Right atrium auricular region (tissue), 2 donors: ENCODE data around the gene RNF175. TPM values are rescaled to one million over a fixed set of nuclear protein-coding genes. Genes with fewer than 3 reads are reported as not detected.
A peak's percentile ranks its signal among the peaks of the same experiment; 100 is the strongest.

Experiments used
- DNase-seq: peaks from one replicate; pipeline ENCODE4 v3.0.0-alpha.2; 2019; ENCODE audit warnings: low spot score
- H3K27ac ChIP-seq, 2 donors: fragments of 200-600 bp; sonication (generic); 1 replicate in 1 of 2; 2 replicates in 1 of 2; pipeline ENCODE4 v1.5.1; 2016 to 2019
- H3K27me3 ChIP-seq, 2 donors: fragments of 200-600 bp; sonication (generic); one replicate each; pipeline versions ENCODE4 v1.5.1 to v1.6.0; 2017 to 2019
- H3K36me3 ChIP-seq: fragments of 200-600 bp; sonication (generic); one replicate; pipeline ENCODE4 v1.5.1; 2016
- H3K4me1 ChIP-seq, 2 donors: fragments of 200-600 bp; sonication (generic); one replicate each; pipeline versions ENCODE4 v1.5.1 to v1.6.0; 2017 to 2019
- H3K4me3 ChIP-seq, 2 donors: fragments of 200-600 bp; sonication (generic); 1 replicate in 1 of 2; 2 replicates in 1 of 2; pipeline ENCODE4 v1.5.1; 2017 to 2019; ENCODE audit warnings: mild to moderate bottlenecking in 1 of 2, moderate library complexity in 1 of 2
- H3K9me3 ChIP-seq, 2 donors: fragments of 200-600 bp; sonication (generic); one replicate each; pipeline ENCODE4 v1.5.1; 2019
- total RNA-seq, 2 donors: library from RNA; depleted of rRNA; stranded (reverse); fragments of >200 nt; gene quantifications; one replicate each; pipeline ENCODE4 v1.1.0, GENCODE V29; 2016
- TF ChIP-seq, protein P1 (sequence below), 2 donors: fragments of 200-600 bp; sonication (generic); IDR thresholded peaks; one replicate each; pipeline ENCODE4 v1.5.1; 2019; ENCODE audit warnings: antibody characterized with exemption in 2 of 2

The RNF175 gene
- 10 to 100 TPM in 1 of 2 donors, 1 to 10 TPM in 1; 5.3 to 10.2 TPM for total RNA-seq

DNA sequence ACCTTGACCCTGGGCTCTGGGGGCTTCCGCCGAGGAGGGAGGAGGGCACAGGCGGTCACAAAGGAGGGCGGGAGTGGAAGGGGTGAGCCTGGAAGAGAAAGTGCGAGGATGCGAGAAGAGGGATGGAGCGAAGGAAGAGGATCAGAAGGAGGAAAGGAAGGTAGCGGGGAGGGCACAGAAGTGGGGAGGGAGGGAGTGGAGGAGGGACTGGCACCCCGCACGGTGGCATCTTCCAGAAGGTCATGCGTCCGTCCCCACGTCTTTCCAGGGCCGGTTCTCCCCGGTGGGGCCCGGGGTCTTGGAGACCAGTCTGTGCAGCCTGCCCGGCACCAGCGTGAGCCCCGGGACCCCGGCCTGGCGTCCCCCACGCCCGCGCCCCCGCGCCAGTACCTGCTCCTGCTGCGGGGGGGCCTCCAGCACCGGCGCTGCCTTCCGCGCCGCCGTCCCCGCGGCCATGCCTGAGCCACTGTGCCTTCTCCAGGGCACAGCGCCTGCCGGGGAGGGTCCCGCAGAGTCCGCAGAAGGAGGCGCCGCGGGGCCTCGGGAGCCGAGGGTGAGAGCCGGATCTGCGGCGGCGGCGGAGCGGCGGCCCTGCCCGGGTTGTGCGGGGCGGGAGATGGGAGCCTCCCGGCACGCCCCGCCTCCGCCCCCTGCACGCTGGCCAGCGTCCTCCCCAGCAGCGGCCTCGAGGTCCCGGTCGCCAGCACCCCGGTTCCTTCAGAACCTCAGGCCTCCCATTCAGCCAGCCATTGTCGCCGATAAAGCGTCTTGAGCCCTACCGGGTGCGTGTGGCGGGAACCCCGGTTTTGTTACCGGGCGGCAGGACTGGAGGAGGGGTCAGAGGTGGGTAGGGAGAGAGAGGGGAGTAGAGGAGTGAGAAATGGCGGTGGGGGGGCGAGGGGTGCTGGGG is at the start of gene RNF175:
TSS of gene RNF175 (minus strand) at position 618 of the 910 bp plus-strand sequence. CDS start at position 456, 162 bp downstream.
- Histone ChIP-seq H3K9me3 (no peaks in the 10 kb centered on the region), H3K27ac (peak within 1 kb of the TSS in 1 of 2 donors; percentile 15), H3K4me3 (peak within 1 kb of the TSS; percentile 62 to 67), H3K36me3 (no peaks in the 10 kb centered on the region), H3K4me1 (no peaks in the 10 kb centered on the region), H3K27me3 (no peaks in the 10 kb centered on the region)
- no peak for DNase-seq
- TF ChIP-seq, protein P1, sequence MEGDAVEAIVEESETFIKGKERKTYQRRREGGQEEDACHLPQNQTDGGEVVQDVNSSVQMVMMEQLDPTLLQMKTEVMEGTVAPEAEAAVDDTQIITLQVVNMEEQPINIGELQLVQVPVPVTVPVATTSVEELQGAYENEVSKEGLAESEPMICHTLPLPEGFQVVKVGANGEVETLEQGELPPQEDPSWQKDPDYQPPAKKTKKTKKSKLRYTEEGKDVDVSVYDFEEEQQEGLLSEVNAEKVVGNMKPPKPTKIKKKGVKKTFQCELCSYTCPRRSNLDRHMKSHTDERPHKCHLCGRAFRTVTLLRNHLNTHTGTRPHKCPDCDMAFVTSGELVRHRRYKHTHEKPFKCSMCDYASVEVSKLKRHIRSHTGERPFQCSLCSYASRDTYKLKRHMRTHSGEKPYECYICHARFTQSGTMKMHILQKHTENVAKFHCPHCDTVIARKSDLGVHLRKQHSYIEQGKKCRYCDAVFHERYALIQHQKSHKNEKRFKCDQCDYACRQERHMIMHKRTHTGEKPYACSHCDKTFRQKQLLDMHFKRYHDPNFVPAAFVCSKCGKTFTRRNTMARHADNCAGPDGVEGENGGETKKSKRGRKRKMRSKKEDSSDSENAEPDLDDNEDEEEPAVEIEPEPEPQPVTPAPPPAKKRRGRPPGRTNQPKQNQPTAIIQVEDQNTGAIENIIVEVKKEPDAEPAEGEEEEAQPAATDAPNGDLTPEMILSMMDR (IDR thresholded peaks at IDR 0.05), result no peak

DNA sequence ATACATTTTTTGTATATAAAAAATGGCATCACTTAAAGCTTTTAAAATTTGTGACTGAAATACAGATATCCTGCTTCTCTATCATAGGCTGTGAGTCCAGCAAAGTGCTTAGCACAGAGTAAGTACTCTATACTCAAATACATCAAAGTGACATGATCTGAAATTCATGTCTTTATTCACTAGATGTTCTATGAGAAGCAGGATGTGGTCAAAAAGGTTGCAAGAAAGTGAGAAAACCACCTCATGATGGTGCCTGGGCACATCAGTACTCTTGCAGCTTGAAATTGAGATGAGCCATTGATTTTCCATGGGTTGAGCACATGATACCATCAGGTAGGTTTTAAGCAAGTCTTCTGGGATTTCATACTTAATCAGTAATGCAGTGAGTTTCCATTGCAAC is 49.5 kb upstream of the RNF175 start:
- no peak for DNase-seq
- Histone ChIP-seq H3K27ac (no peak overlapping the region), H3K27me3 (no peaks in the 10 kb centered on the region), H3K36me3 (no peaks in the 10 kb centered on the region), H3K9me3 (no peaks in the 10 kb centered on the region), H3K4me1 (no peaks in the 10 kb centered on the region), H3K4me3 (no peak overlapping the region)
- TF ChIP-seq, protein P1 (IDR thresholded peaks at IDR 0.05), result no peak

DNA sequence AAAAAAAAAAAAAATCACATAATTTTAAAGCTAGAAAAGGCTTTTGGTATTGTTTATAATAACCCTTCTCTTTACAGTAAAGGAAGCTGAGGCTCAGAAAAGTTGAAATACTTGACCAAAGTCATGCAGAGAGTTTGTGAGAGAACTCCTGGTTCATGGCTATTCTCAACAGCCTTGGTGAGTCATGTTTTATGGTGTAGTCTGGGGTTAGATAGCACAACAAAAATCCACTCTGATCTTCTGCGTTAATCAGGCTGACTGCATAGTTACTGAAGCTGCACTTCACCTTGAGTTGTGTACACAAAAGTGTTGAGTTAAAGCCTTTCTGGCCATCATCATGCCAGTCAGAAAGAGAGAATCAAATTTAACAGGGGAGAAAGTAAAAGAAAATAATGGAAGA is 48.4 kb upstream of the RNF175 start:
- no peaks in the 10 kb centered on the region for H3K27me3 ChIP-seq
- TF ChIP-seq, protein P1 (IDR thresholded peaks at IDR 0.05), result no peak
- no peaks in the 10 kb centered on the region for H3K36me3 ChIP-seq
- no peaks in the 10 kb centered on the region for H3K4me1 ChIP-seq
- no peak overlapping the region for H3K27ac ChIP-seq
- no peak overlapping the region for H3K4me3 ChIP-seq
- DNase-seq, result no peak
- H3K9me3 ChIP-seq, result no peaks in the 10 kb centered on the region

DNA sequence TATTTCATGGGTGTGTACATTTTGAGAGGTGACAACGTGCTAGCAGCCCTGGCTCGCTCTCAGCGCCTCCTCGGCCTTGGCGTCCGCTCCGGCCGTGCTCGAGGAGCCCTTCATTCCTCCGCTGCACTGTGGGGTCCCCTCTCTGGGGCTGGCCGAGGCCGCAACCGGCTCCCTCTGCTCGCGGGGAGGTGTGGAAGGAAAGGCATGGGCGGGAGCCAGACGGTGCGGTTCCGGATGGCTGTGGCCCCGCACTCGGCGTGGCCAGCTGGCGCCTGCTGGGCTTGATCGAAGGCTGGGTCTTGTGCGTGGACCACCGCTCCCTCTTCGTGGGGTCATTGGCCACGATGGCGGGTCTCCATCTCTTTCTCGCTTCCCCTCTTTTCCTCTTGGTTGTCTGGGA is 46.2 kb upstream of the RNF175 start:
- TF ChIP-seq, protein P1 (IDR thresholded peaks at IDR 0.05), result no peak
- DNase-seq, result no peak
- H3K27ac ChIP-seq, result no peak overlapping the region

DNA sequence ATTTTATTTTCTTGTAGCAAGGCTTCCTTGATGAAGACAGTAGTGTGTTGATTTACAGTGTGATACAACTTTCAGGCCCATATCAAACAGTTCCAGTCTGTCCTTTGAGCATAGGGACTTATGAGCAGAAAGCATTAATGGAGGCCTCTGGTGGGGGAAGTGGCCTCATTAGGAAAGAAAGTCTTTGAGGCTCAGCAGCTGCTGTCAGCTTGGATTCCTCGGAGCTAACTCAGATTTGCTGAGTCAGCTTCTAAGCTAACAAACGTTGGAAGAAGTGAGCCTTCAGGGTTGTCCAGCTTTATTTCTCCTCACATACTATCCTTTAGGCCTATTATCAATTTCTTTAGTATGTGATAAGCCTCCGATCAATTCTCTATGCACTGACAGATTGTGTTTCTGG is 44.9 kb upstream of the RNF175 start:
- no peaks in the 10 kb centered on the region for H3K27me3 ChIP-seq
- no peaks in the 10 kb centered on the region for H3K9me3 ChIP-seq
- no peak overlapping the region for H3K27ac ChIP-seq
- TF ChIP-seq, protein P1 (IDR thresholded peaks at IDR 0.05), result no peak
- H3K4me3 ChIP-seq, result no peak overlapping the region
- no peak for DNase-seq
- H3K4me1 ChIP-seq, result no peaks in the 10 kb centered on the region
- H3K36me3 ChIP-seq, result no peaks in the 10 kb centered on the region

More for the DNA sequence above, 46.2 kb upstream of the RNF175 start:
- no peaks in the 10 kb centered on the region for H3K4me1 ChIP-seq
- H3K9me3 ChIP-seq, result no peaks in the 10 kb centered on the region
- H3K4me3 ChIP-seq, result no peak overlapping the region
- no peaks in the 10 kb centered on the region for H3K27me3 ChIP-seq
- H3K36me3 ChIP-seq, result no peaks in the 10 kb centered on the region
